Endothelial cell of umbilical vein (primary cell): Measurements from ENCODE around the gene CCDC70. TPM values are rescaled to one million over a fixed set of nuclear protein-coding genes. Genes with fewer than 3 reads are reported as not detected.

Experiments used
- BruUV-seq: library from RNA; stranded (reverse); fragments of 400-500 nt; replicated peaks from 2 replicates; lab custom pipeline; 2021; lab: Mats Ljungman, UMichigan
- CTCF ChIA-PET: fragments of 300-600, 350-600 bp; sonication (Branson Sonifier 250); formaldehyde crosslinking; loops from one replicate; lab custom pipeline; 2021; ENCODE audit warnings: antibody characterized with exemption, inconsistent platforms; lab: Charles Lee
- POLR2A ChIA-PET: fragments of 300-600, 350-600 bp; sonication (Branson Sonifier 250); formaldehyde crosslinking; loops from one replicate; lab custom pipeline; 2021; ENCODE audit warnings: antibody characterized with exemption, inconsistent platforms; lab: Charles Lee
- DNase-seq: peaks from one replicate; pipeline ENCODE4 v3.0.0-alpha.2; 2011; ENCODE audit warnings: low read depth, low spot score
- FAIRE-seq: peaks from 2 replicates; lab custom pipeline; 2011; peaks lifted over from hg19 to GRCh38; lab: Jason Lieb, UNC
- H2AFZ ChIP-seq: 2 replicates; pipeline ENCODE4 v1.6.0; 2012; ENCODE audit warnings: low read depth, low read length, control low read depth, inconsistent platforms
- H3K27ac ChIP-seq: 2 replicates; pipeline ENCODE4 v1.5.1; 2011; ENCODE audit warnings: low read depth, mild to moderate bottlenecking, control low read depth, low read length, moderate library complexity; ENCODE audit not compliant: insufficient read depth
- H3K27me3 ChIP-seq, 2 experiments: 2 replicates each; pipeline versions ENCODE4 v1.6.0 to v1.6.1; 2011; ENCODE audit warnings: low read length in 2 of 2, mixed read lengths in 1 of 2; ENCODE audit not compliant: control insufficient read depth in 2 of 2, insufficient read depth in 2 of 2
- H3K36me3 ChIP-seq, 2 experiments: 2 replicates in 1 of 2; 3 replicates in 1 of 2; pipeline ENCODE4 v1.5.1; 2011; ENCODE audit warnings: low read length in 2 of 2, mild to moderate bottlenecking in 1 of 2, moderate library complexity in 1 of 2; ENCODE audit not compliant: control insufficient read depth in 2 of 2, insufficient read depth in 2 of 2; ENCODE audit errors: extremely low read depth in 1 of 2
- H3K4me1 ChIP-seq: 3 replicates; pipeline ENCODE4 v1.5.1; 2011; ENCODE audit warnings: mild to moderate bottlenecking, low read length; ENCODE audit not compliant: control insufficient read depth, insufficient read depth; ENCODE audit errors: extremely low read depth
- H3K4me2 ChIP-seq: 2 replicates; pipeline ENCODE4 v1.6.1; 2011; ENCODE audit warnings: low read length, control low read depth, mixed read lengths; ENCODE audit not compliant: insufficient read depth
- H3K4me3 ChIP-seq, 3 experiments: fragments of 200-600 bp in 1 of 3; sonication (generic), shearing (Covaris generic) in 1 of 3; replicated peaks in 1 of 3; 2 replicates each; pipeline ENCODE4 v1.5.1; 2011 to 2016; ENCODE audit warnings: control low read depth in 3 of 3, low read length in 3 of 3, mild to moderate bottlenecking in 2 of 3, inconsistent platforms in 1 of 3, low read depth in 1 of 3, moderate library complexity in 1 of 3; ENCODE audit not compliant: insufficient read depth in 1 of 3
- H3K79me2 ChIP-seq: 2 replicates; pipeline ENCODE4 v1.6.0; 2012; ENCODE audit warnings: low read length, inconsistent platforms; ENCODE audit not compliant: control insufficient read depth, insufficient read depth
- H3K9ac ChIP-seq: replicated peaks from 2 replicates; pipeline ENCODE3; 2011; ENCODE audit warnings: low read length, control low read depth; ENCODE audit not compliant: insufficient read depth; ENCODE audit errors: extremely low read depth
- H3K9me1 ChIP-seq: replicated peaks from 3 replicates; pipeline ENCODE4 v1.6.0; 2011; ENCODE audit warnings: mild to moderate bottlenecking, low read length; ENCODE audit not compliant: control insufficient read depth, insufficient read depth; ENCODE audit errors: extremely low read depth
- H3K9me3 ChIP-seq: replicated peaks from 2 replicates; pipeline ENCODE4 v1.5.1; 2012; ENCODE audit warnings: low read length, inconsistent platforms; ENCODE audit not compliant: control insufficient read depth, insufficient read depth
- H4K20me1 ChIP-seq: replicated peaks from 2 replicates; pipeline ENCODE3; 2011; ENCODE audit warnings: mild to moderate bottlenecking, low read length; ENCODE audit not compliant: control insufficient read depth, insufficient read depth; ENCODE audit errors: extremely low read depth
- EZH2 ChIP-seq: IDR thresholded peaks from 2 replicates; pipeline ENCODE4 v1.6.1; 2012; ENCODE audit warnings: borderline replicate concordance, low read depth, mild to moderate bottlenecking, moderate library complexity, low read length, inconsistent platforms; ENCODE audit not compliant: severe bottlenecking
- FOS ChIP-seq: IDR thresholded peaks from 2 replicates; pipeline ENCODE4 v1.6.1; 2011; ENCODE audit warnings: mild to moderate bottlenecking, low read length, moderate library complexity, borderline replicate concordance; ENCODE audit not compliant: insufficient read depth
- GATA2 ChIP-seq: IDR thresholded peaks from 2 replicates; pipeline ENCODE4 v1.7.0; 2011; ENCODE audit warnings: low read depth, mild to moderate bottlenecking, moderate library complexity, mixed read lengths, low read length; ENCODE audit not compliant: insufficient read length, insufficient read depth
- JUN ChIP-seq: IDR thresholded peaks from 2 replicates; pipeline ENCODE4 v1.6.1; 2011; ENCODE audit warnings: borderline replicate concordance, low read depth; ENCODE audit not compliant: insufficient read length, insufficient read depth
- MYC ChIP-seq: IDR thresholded peaks from one replicate; pipeline ENCODE4 v1.6.1; 2011; ENCODE audit warnings: mild to moderate bottlenecking, low read depth, low read length
- POLR2A ChIP-seq: IDR thresholded peaks from 2 replicates; pipeline ENCODE4 v1.6.1; 2012; ENCODE audit warnings: low read depth, mild to moderate bottlenecking, control low read depth, low read length
- POLR2AphosphoS5 ChIP-seq: IDR thresholded peaks from 2 replicates; pipeline ENCODE4 v1.6.1; 2012; ENCODE audit warnings: low read depth, mild to moderate bottlenecking, control low read depth, low read length, moderate library complexity; ENCODE audit not compliant: insufficient read depth
- dilution Hi-C: fragments of 300-500 bp; cut with MboI; formaldehyde crosslinking; loops from one replicate; pipeline ENCODE4 v1.15.0; 2019; ENCODE audit warnings: low sequenced_read_pairs; ENCODE audit not compliant: extremely low pct_ligation_motif_present
- intact Hi-C: fragments of 100-400 bp; cut with micrococcal nuclease; formaldehyde crosslinking; loops from one replicate; pipeline ENCODE4 v1.10.0; 2022
- polyA plus RNA-seq, 4 experiments: library from polyadenylated mRNA; depleted of rRNA in 3 of 4; stranded (reverse) in 3 of 4; unstranded in 1 of 4; fragments of >200 nt; gene quantifications; 2 replicates each; pipeline versions ENCODE4 v1.2.1 to v1.2.3, GENCODE V29; 2011 to 2012; ENCODE audit warnings: missing spikeins in 1 of 4
- total RNA-seq: library from RNA; stranded (reverse); gene quantifications from 2 replicates; pipeline ENCODE4 v1.2.3, GENCODE V29; 2021
- TF ChIP-seq, protein P1 (sequence below), 2 donors: IDR thresholded peaks; 1 replicate in 1 of 2; 2 replicates in 1 of 2; pipeline ENCODE4 v1.5.1; 2011; ENCODE audit warnings: low read length in 2 of 2, mild to moderate bottlenecking in 2 of 2, moderate library complexity in 2 of 2, control low read depth in 1 of 2, inconsistent platforms in 1 of 2, low read depth in 1 of 2; ENCODE audit not compliant: insufficient read depth in 1 of 2; ENCODE audit errors: extremely low read depth in 1 of 2
- TF ChIP-seq, protein P2 (sequence below): IDR thresholded peaks from 2 replicates; pipeline ENCODE4 v1.6.1; 2011; ENCODE audit not compliant: insufficient read depth, insufficient read length

CCDC70 gene
- total and polyA plus RNA-seq, 2 donors (not counting 3 experiments of a cell fraction or from before 2014, with no cell fraction given): not detected

DNA sequence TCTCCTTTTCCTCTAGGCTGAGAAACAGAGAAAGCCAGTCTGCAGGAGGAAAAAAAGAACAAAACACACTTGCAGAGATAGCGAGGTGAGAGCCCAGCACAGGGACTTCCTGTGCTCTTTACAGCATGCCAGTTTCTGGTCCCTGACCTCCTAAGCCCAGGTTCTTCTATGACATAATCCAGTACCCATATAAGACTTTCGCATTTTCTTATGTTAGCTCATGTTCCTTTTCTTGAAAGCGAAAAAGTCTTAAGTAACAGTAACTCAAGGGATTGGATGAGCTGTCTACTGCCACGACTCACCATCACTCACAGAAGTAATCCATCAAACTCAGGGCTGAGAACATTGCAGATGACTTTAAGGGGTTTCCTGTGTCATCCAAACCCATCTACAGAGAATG lies 17.4 kb downstream of the CCDC70 start:
- no peak for FAIRE-seq
- Histone ChIP-seq H4K20me1 (no peaks in the 10 kb centered on the region), H3K4me2 (no peak overlapping the region), H2AFZ (no peak overlapping the region), H3K79me2 (no peaks in the 10 kb centered on the region), H3K9me1 (no peaks in the 10 kb centered on the region), H3K4me3 (no peak overlapping the region), H3K27me3 (peaks cover 1 to 6% of the 10 kb centered on the region in 2 experiments), H3K27ac (no peak overlapping the region), H3K9me3 (no peaks in the 10 kb centered on the region), H3K9ac (no peak overlapping the region), H3K4me1 (no peaks in the 10 kb centered on the region), H3K36me3 (no peaks in the 10 kb centered on the region)
- POLR2A ChIA-PET: no interaction called here
- TF ChIP-seq JUN: no peak
- no peak for TF ChIP-seq MYC
- TF ChIP-seq GATA2: no peak
- no peak for TF ChIP-seq POLR2A
- TF ChIP-seq EZH2: no peak
- TF ChIP-seq POLR2AphosphoS5: no peak
- TF ChIP-seq FOS: no peak
- TF ChIP-seq, protein P1, sequence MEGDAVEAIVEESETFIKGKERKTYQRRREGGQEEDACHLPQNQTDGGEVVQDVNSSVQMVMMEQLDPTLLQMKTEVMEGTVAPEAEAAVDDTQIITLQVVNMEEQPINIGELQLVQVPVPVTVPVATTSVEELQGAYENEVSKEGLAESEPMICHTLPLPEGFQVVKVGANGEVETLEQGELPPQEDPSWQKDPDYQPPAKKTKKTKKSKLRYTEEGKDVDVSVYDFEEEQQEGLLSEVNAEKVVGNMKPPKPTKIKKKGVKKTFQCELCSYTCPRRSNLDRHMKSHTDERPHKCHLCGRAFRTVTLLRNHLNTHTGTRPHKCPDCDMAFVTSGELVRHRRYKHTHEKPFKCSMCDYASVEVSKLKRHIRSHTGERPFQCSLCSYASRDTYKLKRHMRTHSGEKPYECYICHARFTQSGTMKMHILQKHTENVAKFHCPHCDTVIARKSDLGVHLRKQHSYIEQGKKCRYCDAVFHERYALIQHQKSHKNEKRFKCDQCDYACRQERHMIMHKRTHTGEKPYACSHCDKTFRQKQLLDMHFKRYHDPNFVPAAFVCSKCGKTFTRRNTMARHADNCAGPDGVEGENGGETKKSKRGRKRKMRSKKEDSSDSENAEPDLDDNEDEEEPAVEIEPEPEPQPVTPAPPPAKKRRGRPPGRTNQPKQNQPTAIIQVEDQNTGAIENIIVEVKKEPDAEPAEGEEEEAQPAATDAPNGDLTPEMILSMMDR (IDR thresholded peaks at IDR 0.05; ENCODE audit: extremely low read depth in 1 of 2, insufficient read depth in 1 of 2, low read depth in 1 of 2, low read length in 2 of 2): no peak
- TF ChIP-seq, protein P2, sequence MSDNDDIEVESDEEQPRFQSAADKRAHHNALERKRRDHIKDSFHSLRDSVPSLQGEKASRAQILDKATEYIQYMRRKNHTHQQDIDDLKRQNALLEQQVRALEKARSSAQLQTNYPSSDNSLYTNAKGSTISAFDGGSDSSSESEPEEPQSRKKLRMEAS: no peak
- no TSS peak for BruUV-seq
- dilution Hi-C loops: no loop called here
- CTCF ChIA-PET: no interaction called here
- no peak for DNase-seq
- intact Hi-C loops: no loop called here
